Erythroblast (primary cell): ENCODE results near the gene HHIP.

Source experiments
- GATA1 ChIP-seq: IDR thresholded peaks from 2 replicates; pipeline ENCODE4 v1.6.1; 2011; ENCODE audit warnings: low read depth, mild to moderate bottlenecking, control low read depth, low read length, moderate library complexity
- POLR2A ChIP-seq: IDR thresholded peaks from 2 replicates; pipeline ENCODE4 v1.6.1; 2011; ENCODE audit warnings: mild to moderate bottlenecking, low read length

DNA sequence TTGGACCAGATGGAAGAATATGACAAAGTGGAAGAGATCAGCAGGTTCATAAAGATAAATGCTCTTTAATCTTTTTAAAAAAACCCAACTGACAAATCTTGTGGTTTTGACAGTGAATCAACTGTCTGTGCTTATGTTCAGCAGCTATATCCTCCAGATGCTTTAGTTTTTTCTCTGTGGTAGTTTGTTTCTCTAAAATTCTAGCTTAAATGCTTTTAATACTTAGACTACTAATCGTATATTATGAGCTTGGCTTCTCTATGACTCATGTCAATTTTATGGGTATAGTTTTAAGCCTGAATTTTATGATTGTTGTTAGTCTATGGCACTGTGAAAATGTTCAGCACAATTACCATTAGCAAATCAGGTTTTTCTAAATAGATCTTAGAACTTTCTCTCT lies 12.9 kb downstream of the HHIP start:
- no peak for TF ChIP-seq POLR2A
- TF ChIP-seq GATA1, result no peak
